ENCODE data around the gene CCDC6.

GRCh38 chr10:59851864-59852263 lies 54.5 kb downstream of the CCDC6 start:
- TF ChIP-seq CTCF (IDR thresholded peaks at IDR 0.05) (no peak), POLR2A (IDR thresholded peaks at IDR 0.05) (no peak)

All from lower leg skin (tissue), 3 donors.